HepG2 (cell line): ENCODE results near the gene ENPP7. TPM values are rescaled to one million over a fixed set of nuclear protein-coding genes. Genes with fewer than 3 reads are reported as not detected.
A peak's percentile ranks its signal among the peaks of the same experiment; 100 is the strongest.

Experiments
- NBN ChIP-seq: fragments of 450-650 bp; conservative IDR thresholded peaks from 2 replicates; pipeline ENCODE4 v1.6.1; 2017
- PHF5A ChIP-seq: IDR thresholded peaks from one replicate; pipeline ENCODE4 v1.6.1; 2018; ENCODE audit warnings: low read depth, missing genetic modification reagents; ENCODE audit not compliant: unreplicated experiment
- RARG ChIP-seq: sonication (generic); formaldehyde crosslinking; IDR thresholded peaks from 2 replicates; pipeline ENCODE4 v1.4.0; 2020; ENCODE audit warnings: low read depth, mild to moderate bottlenecking, missing genetic modification reagents
- RBFOX2 ChIP-seq: fragments of 200-400 bp; formaldehyde crosslinking; IDR thresholded peaks from 2 replicates; pipeline ENCODE4 v1.6.1; 2017; ENCODE audit warnings: low read depth, mild to moderate bottlenecking, low read length
- TERF1 ChIP-seq: sonication (generic); formaldehyde crosslinking; IDR thresholded peaks from 2 replicates; pipeline ENCODE4 v1.8.0; 2022; ENCODE audit warnings: mild to moderate bottlenecking, missing genetic modification reagents, moderate library complexity
- YEATS4 ChIP-seq: sonication (generic); formaldehyde crosslinking; IDR thresholded peaks from 2 replicates; pipeline ENCODE4 v1.4.0; 2020; ENCODE audit warnings: missing genetic modification reagents, borderline replicate concordance
- ZHX1 ChIP-seq: sonication (generic); formaldehyde crosslinking; IDR thresholded peaks from 2 replicates; pipeline ENCODE4 v1.8.1; 2022; ENCODE audit warnings: low read depth, mild to moderate bottlenecking, missing genetic modification reagents
- ZNF280D ChIP-seq: sonication (generic); formaldehyde crosslinking; IDR thresholded peaks from 2 replicates; pipeline ENCODE4 v1.5.1; 2020; ENCODE audit warnings: mild to moderate bottlenecking, missing genetic modification reagents
- ZNF407 ChIP-seq: sonication (generic); formaldehyde crosslinking; IDR thresholded peaks from one replicate; pipeline ENCODE4 v1.5.1; 2020; ENCODE audit warnings: mild to moderate bottlenecking, missing genetic modification reagents; ENCODE audit errors: not compliant biosample characterization
- ZNF776 ChIP-seq: sonication (generic); formaldehyde crosslinking; IDR thresholded peaks from 2 replicates; pipeline ENCODE4 v1.4.0; 2020; ENCODE audit warnings: mild to moderate bottlenecking, missing genetic modification reagents
- ZNF790 ChIP-seq: sonication (generic); formaldehyde crosslinking; IDR thresholded peaks from 2 replicates; pipeline ENCODE4 v1.8.0; 2022; ENCODE audit warnings: missing genetic modification reagents, mild to moderate bottlenecking, borderline replicate concordance
- polyA plus RNA-seq, 8 experiments: library from polyadenylated mRNA; depleted of rRNA in 3 of 8; stranded (reverse) in 7 of 8; unstranded in 1 of 8; fragments of >200 nt; fragmentation: Illumina TruSeq in 4 of 8; extraction: Trizol in 4 of 8; gene quantifications; 2 replicates each; pipeline versions ENCODE4 v1.2.1 to v1.2.3, GENCODE V29; 2011 to 2016; ENCODE audit warnings: low read depth in 4 of 8, missing spikeins in 1 of 8, mixed read lengths in 1 of 8; ENCODE audit not compliant: insufficient read depth in 1 of 8
- total RNA-seq, 5 experiments: library from RNA; depleted of rRNA; stranded (reverse); fragments of >200 nt; fragmentation: Illumina TruSeq; extraction: Trizol; gene quantifications; 2 replicates each; pipeline ENCODE4 v1.2.3, GENCODE V29; 2016; ENCODE audit warnings: low read depth in 1 of 5

The ENPP7 gene
- total and polyA plus RNA-seq, 2 of the 13 experiments (the other 11 are each of a cell fraction or from before 2014, with no cell fraction given), result 1.1 to 2.2 TPM

DNA sequence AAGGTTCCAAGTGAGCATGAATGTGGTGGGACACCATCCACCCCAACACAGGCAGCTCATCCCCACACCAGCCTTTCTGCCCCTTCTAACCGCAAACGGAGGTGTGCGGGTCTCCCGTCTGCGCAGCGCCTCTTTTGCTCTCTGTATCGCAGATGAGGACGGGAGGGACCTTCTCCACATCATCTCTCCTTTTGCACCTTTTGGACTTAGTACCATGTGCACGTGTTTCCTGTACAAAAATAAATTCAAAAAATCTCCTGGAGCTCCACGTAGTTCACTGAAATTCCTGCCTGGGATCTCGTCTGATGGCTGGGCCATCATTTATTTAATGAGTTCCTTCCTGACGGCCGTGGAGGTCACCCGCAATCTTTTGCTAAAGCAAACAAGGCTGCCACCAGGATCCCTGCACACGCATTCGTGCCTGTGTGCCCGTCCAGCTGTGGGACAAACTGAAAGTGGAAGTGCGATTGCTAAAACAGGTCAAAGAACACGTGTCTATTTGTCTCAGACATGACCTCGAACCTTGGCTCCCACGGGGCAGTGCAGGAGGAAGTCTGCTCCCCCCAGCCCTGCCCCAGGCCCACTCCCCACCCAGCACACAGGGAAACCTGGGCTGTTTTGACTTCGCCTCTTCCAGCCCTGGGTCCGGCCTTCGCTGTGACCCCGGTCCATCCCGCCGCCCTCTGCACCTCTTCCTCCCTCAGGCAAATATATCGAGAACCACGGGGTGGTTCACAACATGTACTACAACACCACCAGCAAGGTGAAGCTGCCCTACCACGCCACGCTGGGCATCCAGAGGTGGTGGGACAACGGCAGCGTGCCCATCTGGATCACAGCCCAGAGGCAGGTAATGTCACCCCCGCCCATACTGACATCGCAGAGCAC is 2.3 kb downstream of the ENPP7 start (continued):
- TF ChIP-seq ZNF407 (CRISPR knock-in tag) (peak; percentile 38), ZHX1 (CRISPR knock-in tag) (no peak; the same call in 1 of the 2 replicates), TERF1 (no peak), RARG (CRISPR knock-in tag) (no peak), ZNF776 (no peak), NBN (no peak), ZNF790 (no peak), YEATS4 (peak; percentile 36; the same call in 1 of the 2 replicates), RBFOX2 (no peak), PHF5A (CRISPR knock-in tag) (no peak), ZNF280D (CRISPR knock-in tag) (peak; percentile 64; the same call in 1 of the 2 replicates)
